Measurements from ENCODE around the gene WDPCP.
A peak's percentile ranks its signal among the peaks of the same experiment; 100 is the strongest.
"Not testable (repeated sequence)": the region's sequence is repeated elsewhere in the genome, so short reads cannot be mapped to it uniquely, and the experiment has no call there.

WDPCP gene

DNA sequence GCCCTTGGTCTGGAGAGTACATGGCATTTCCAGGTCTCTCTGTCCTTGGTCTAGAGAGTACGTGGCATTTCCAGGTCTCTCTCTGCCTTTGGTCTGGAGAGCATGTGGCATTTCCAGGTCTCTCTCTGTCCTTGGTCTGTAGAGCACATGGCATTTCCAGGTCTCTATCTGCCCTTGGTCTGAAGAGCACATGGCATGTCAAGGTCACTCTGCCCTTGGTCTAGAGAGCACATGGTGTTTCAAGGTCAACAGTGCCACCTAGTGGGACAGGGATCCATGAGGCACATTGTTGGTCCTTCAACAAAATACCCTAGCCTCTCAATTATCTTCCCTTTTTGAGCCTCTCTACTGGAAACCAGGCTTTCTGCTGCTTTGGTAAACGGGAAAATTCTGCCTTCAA, 287.4 kb downstream of the WDPCP start:
- peaks cover 39% of the 10 kb centered on the region for H3K9me3 ChIP-seq (ENCODE audit: control insufficient read depth, low read length)
- no peaks in the 10 kb centered on the region for H3K4me1 ChIP-seq (ENCODE audit: control insufficient read depth, insufficient read depth, low read length)
- H3K4me3 ChIP-seq (ENCODE audit: low read length): peak overlapping the region; percentile 14
- no peak overlapping the region for H3K9ac ChIP-seq (ENCODE audit: low read length)
- no peaks in the 10 kb centered on the region for H3K27me3 ChIP-seq (replicated peaks; ENCODE audit: control insufficient read depth, insufficient read depth, low read length)
- no peaks in the 10 kb centered on the region for H3K36me3 ChIP-seq (ENCODE audit: control insufficient read depth, insufficient read depth, low read length, severe bottlenecking)
- DNase-seq (ENCODE audit: low read depth): no peak

DNA sequence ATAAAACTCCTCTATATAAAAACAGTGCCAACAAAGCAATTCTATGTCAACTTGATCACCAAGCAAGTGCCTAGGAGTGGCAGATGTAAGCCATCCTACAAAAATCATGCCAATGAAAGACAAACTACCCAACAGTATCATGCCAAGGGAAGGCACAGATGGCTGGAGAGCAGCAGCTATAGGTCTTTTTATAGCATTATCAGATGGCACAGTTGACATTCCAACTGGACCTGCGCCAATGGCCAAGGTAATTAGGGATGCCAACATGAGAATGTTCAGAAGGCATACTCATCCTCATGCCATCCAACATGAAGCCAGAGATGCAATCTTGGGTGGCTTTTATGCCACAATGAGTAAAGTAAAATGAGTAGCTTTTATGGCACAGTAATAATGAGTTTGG, 300.3 kb downstream of the WDPCP start:
- DNase-seq (ENCODE audit: low read depth): no peak
- Histone ChIP-seq H3K36me3 (ENCODE audit: control insufficient read depth, insufficient read depth, low read length, severe bottlenecking) (no peaks in the 10 kb centered on the region), H3K4me1 (ENCODE audit: control insufficient read depth, insufficient read depth, low read length) (no peaks in the 10 kb centered on the region), H3K9ac (ENCODE audit: low read length) (no peak overlapping the region), H3K27me3 (replicated peaks; ENCODE audit: control insufficient read depth, insufficient read depth, low read length) (no peaks in the 10 kb centered on the region), H3K4me3 (ENCODE audit: low read length) (no peak overlapping the region), H3K9me3 (ENCODE audit: control insufficient read depth, low read length) (peaks cover 10% of the 10 kb centered on the region)

DNA sequence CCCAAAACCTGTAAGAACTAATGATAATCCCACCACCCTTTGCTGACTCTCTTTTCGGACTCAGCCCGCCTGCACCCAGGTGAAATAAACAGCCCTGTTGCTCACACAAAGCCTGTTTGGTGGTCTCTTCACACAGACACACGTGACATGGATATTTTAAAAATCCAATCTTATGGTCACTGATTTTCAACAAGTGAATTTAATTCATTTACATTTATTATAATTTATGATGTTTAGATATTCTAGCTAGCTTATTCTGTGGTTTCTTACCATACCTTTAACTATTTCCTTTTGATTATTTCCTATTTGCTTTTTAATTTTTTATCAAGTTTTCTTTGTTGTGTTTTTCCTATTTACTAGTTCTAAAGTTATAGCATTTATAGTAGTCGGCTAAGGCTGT, 301.8 kb downstream of the WDPCP start:
- not testable (repeated sequence) for H3K27me3 ChIP-seq (replicated peaks; ENCODE audit: control insufficient read depth, insufficient read depth, low read length); H3K4me1 ChIP-seq (ENCODE audit: control insufficient read depth, insufficient read depth, low read length); H3K36me3 ChIP-seq (ENCODE audit: control insufficient read depth, insufficient read depth, low read length, severe bottlenecking); H3K9me3 ChIP-seq (ENCODE audit: control insufficient read depth, low read length); H3K4me3 ChIP-seq (ENCODE audit: low read length); DNase-seq (ENCODE audit: low read depth); H3K9ac ChIP-seq (ENCODE audit: low read length)

DNA sequence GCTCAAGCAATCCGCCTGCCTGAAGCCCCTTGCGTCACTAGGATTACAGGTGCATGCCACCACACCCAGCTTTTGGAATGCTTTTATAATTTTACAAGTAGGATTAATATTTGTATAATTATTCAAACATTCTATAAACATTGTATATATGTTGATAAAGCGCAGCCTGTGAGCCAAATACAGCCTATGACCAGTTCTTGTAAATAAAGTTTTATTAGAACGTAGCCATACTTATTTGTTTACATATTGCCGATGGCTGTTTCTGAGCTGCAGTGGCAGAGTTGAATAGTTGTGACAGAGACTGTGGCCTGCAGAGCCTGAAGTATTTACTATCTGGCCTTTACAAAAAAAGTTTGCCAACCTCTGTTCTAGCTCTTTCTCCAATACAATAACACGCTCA, 305.0 kb downstream of the WDPCP start:
- H3K4me3 ChIP-seq (ENCODE audit: low read length): no peak overlapping the region
- H3K36me3 ChIP-seq (ENCODE audit: control insufficient read depth, insufficient read depth, low read length, severe bottlenecking): no peaks in the 10 kb centered on the region
- no peaks in the 10 kb centered on the region for H3K4me1 ChIP-seq (ENCODE audit: control insufficient read depth, insufficient read depth, low read length)
- H3K9ac ChIP-seq (ENCODE audit: low read length): no peak overlapping the region
- no peaks in the 10 kb centered on the region for H3K27me3 ChIP-seq (replicated peaks; ENCODE audit: control insufficient read depth, insufficient read depth, low read length)
- DNase-seq (ENCODE audit: low read depth): no peak
- peaks cover 23% of the 10 kb centered on the region for H3K9me3 ChIP-seq (ENCODE audit: control insufficient read depth, low read length)

DNA sequence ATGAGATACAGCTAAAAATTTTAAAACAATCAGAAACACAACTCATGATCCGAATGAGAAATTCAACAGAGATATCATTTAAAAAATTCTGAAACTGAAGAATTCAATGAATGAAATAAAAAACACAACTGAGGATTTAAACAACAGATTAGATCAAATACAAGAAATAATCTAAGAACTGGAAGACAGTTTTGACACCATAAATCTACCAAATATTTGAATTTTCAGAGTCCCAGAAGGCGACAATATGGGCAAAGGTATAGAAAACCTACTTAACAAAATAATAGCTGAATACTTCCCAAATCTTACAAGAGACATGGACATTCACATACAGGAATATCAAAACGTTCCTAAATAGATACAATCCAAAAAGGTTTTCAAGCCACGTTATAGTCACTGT, 315.7 kb downstream of the WDPCP start:
- Histone ChIP-seq H3K4me1 (ENCODE audit: control insufficient read depth, insufficient read depth, low read length) (peaks cover 6% of the 10 kb centered on the region), H3K36me3 (ENCODE audit: control insufficient read depth, insufficient read depth, low read length, severe bottlenecking) (no peaks in the 10 kb centered on the region), H3K27me3 (replicated peaks; ENCODE audit: control insufficient read depth, insufficient read depth, low read length) (no peaks in the 10 kb centered on the region), H3K4me3 (ENCODE audit: low read length) (no peak overlapping the region), H3K9ac (ENCODE audit: low read length) (no peak overlapping the region), H3K9me3 (ENCODE audit: control insufficient read depth, low read length) (peaks cover 23% of the 10 kb centered on the region)
- no peak for DNase-seq (ENCODE audit: low read depth)

DNA sequence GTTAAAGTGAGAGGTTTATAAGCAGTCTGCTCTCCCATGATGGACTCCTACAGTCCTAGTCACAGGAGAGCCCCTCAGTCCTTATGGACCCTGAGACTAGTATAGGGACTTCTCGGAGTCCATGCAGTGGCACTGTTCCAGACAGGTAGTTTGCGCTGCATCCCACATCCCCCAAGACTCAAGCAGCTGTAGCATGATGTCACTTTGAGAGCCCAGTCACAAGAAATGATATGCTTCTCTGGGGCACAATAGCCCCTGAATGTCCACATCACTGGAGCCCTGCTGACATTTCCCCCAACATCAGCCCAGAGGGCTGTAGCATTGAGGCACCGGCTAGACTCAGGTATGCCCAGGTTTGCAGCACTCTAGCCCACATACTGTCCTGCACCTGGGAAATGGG, 317.6 kb downstream of the WDPCP start:
- no peaks in the 10 kb centered on the region for H3K36me3 ChIP-seq (ENCODE audit: control insufficient read depth, insufficient read depth, low read length, severe bottlenecking)
- H3K9me3 ChIP-seq (ENCODE audit: control insufficient read depth, low read length): peaks cover 23% of the 10 kb centered on the region

DNA sequence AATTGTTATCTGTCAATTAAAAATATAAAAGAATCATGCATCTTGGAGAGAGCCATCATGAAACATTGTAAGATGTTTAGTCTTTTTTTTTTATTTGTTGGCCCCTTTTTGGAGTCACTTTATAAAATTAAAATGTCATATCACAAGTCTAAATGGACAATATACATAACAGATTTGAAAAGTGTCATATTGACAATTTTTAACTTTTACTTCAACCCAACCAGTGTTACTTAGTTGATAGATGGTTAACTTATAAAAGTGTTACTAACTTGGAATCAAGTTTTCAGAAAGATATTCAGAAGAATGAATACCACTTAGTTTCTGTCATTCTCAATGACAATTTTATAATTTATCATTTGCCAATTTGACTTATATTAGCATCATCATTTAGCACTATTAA, 319.3 kb downstream of the WDPCP start:
- H3K4me3 ChIP-seq (ENCODE audit: low read length): no peak overlapping the region
- H3K4me1 ChIP-seq (ENCODE audit: control insufficient read depth, insufficient read depth, low read length): peaks cover 6% of the 10 kb centered on the region
- no peak for DNase-seq (ENCODE audit: low read depth)
- no peaks in the 10 kb centered on the region for H3K36me3 ChIP-seq (ENCODE audit: control insufficient read depth, insufficient read depth, low read length, severe bottlenecking)
- peaks cover 22% of the 10 kb centered on the region for H3K9me3 ChIP-seq (ENCODE audit: control insufficient read depth, low read length)
- no peaks in the 10 kb centered on the region for H3K27me3 ChIP-seq (replicated peaks; ENCODE audit: control insufficient read depth, insufficient read depth, low read length)
- H3K9ac ChIP-seq (ENCODE audit: low read length): no peak overlapping the region

More for the DNA sequence above, 317.6 kb downstream of the WDPCP start:
- Histone ChIP-seq H3K9ac (ENCODE audit: low read length) (no peak overlapping the region), H3K27me3 (replicated peaks; ENCODE audit: control insufficient read depth, insufficient read depth, low read length) (no peaks in the 10 kb centered on the region), H3K4me1 (ENCODE audit: control insufficient read depth, insufficient read depth, low read length) (peaks cover 6% of the 10 kb centered on the region), H3K4me3 (ENCODE audit: low read length) (no peak overlapping the region)
- no peak for DNase-seq (ENCODE audit: low read depth)

DNA sequence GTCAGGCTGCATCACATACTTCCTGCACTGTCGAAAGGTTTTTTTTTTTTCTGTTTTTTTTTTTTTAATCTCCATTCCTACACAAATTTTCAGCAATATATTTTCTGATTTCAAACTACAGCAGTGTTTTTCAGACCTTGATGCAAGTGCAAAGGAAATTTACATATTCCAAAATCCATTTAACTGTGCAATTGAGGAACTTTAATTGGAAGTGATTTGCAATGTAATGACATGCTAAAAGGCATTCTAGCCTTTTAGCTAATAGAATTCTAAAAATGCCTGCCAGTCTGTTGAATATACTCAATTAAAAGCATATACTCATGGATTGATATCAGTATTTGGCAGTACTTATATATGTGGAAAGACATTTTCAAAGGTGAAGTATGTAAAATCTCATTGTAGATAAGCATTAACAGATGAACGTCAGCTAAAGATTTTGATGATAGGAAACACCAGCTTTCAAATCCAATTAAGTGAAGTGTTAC, 327.1 kb downstream of the WDPCP start:
- Histone ChIP-seq H3K9ac (ENCODE audit: low read length) (no peak overlapping the region), H3K36me3 (ENCODE audit: control insufficient read depth, insufficient read depth, low read length, severe bottlenecking) (no peaks in the 10 kb centered on the region), H3K4me1 (ENCODE audit: control insufficient read depth, insufficient read depth, low read length) (peaks cover 19% of the 10 kb centered on the region), H3K27me3 (replicated peaks; ENCODE audit: control insufficient read depth, insufficient read depth, low read length) (no peaks in the 10 kb centered on the region), H3K9me3 (ENCODE audit: control insufficient read depth, low read length) (no peaks in the 10 kb centered on the region), H3K4me3 (ENCODE audit: low read length) (no peak overlapping the region)
- no peak for DNase-seq (ENCODE audit: low read depth)

DNA sequence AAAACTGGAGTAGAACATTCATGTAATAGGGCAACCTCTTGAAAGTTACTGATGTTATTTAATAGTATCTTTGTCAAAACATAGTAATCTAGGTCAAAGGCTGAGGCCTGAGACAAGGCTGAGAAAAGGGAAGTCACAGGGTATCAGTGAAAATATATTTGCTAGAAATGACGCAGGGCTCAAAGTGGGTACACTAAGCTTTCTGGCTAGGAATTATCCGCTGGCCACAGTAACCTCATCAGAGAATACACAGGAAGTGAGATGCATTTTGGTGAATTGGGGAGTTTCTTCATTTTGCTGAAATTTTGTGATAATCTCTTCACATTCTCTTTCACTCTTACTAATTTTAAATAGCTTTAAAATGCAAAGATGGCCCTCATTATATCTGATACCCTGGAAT, 330.8 kb downstream of the WDPCP start:
- no peaks in the 10 kb centered on the region for H3K27me3 ChIP-seq (replicated peaks; ENCODE audit: control insufficient read depth, insufficient read depth, low read length)
- no peaks in the 10 kb centered on the region for H3K9me3 ChIP-seq (ENCODE audit: control insufficient read depth, low read length)
- H3K36me3 ChIP-seq (ENCODE audit: control insufficient read depth, insufficient read depth, low read length, severe bottlenecking): no peaks in the 10 kb centered on the region
- no peak for DNase-seq (ENCODE audit: low read depth)
- no peak overlapping the region for H3K9ac ChIP-seq (ENCODE audit: low read length)
- H3K4me3 ChIP-seq (ENCODE audit: low read length): no peak overlapping the region
- peaks cover 19% of the 10 kb centered on the region for H3K4me1 ChIP-seq (ENCODE audit: control insufficient read depth, insufficient read depth, low read length)

DNA sequence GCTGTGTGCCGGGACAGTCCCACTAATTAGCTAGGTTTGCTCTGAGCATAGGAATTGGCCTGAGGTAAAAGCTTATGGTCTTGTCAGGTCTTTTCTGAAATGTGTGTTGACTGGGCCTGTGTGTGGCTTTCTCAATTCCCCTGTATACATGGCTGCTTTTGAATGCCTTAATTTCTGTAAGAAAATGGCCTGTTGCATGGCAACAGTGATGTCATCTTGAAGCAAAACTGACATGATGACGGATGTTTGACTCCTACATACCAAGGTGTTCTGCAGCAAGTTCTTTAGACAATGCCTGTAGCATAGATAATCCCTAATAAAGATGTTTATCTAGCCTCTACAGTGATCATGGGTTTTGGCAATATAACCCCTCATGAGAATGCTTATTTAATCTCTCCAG, 339.1 kb downstream of the WDPCP start:
- Histone ChIP-seq H3K36me3 (ENCODE audit: control insufficient read depth, insufficient read depth, low read length, severe bottlenecking) (no peaks in the 10 kb centered on the region), H3K4me1 (ENCODE audit: control insufficient read depth, insufficient read depth, low read length) (no peaks in the 10 kb centered on the region), H3K4me3 (ENCODE audit: low read length) (no peak overlapping the region), H3K9me3 (ENCODE audit: control insufficient read depth, low read length) (no peaks in the 10 kb centered on the region), H3K9ac (ENCODE audit: low read length) (no peak overlapping the region), H3K27me3 (replicated peaks; ENCODE audit: control insufficient read depth, insufficient read depth, low read length) (no peaks in the 10 kb centered on the region)
- DNase-seq (ENCODE audit: low read depth): no peak

DNA sequence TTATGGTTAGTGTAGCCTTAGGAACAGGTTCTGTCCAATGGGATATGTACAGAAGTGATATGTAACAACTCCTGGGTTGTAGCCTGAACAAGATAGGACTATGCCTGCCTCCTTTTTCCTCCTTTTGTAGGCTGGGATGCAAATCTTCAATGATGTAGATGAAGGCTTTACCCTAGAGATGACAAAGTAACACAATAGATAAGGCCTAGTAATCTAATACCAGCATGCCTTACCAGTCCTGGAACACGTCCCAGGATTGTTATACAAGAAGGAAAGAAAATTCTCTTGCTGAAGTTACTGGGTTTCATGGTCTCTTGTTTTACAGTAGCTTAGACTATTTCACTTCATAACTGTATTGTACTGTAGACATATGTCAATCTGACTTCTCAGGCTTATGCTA, 345.5 kb downstream of the WDPCP start:
- Histone ChIP-seq H3K36me3 (ENCODE audit: control insufficient read depth, insufficient read depth, low read length, severe bottlenecking) (no peaks in the 10 kb centered on the region), H3K9ac (ENCODE audit: low read length) (no peak overlapping the region), H3K4me3 (ENCODE audit: low read length) (no peak overlapping the region), H3K9me3 (ENCODE audit: control insufficient read depth, low read length) (no peaks in the 10 kb centered on the region), H3K4me1 (ENCODE audit: control insufficient read depth, insufficient read depth, low read length) (no peaks in the 10 kb centered on the region), H3K27me3 (replicated peaks; ENCODE audit: control insufficient read depth, insufficient read depth, low read length) (no peaks in the 10 kb centered on the region)
- peak; percentile 1 for DNase-seq (ENCODE audit: low read depth)

DNA sequence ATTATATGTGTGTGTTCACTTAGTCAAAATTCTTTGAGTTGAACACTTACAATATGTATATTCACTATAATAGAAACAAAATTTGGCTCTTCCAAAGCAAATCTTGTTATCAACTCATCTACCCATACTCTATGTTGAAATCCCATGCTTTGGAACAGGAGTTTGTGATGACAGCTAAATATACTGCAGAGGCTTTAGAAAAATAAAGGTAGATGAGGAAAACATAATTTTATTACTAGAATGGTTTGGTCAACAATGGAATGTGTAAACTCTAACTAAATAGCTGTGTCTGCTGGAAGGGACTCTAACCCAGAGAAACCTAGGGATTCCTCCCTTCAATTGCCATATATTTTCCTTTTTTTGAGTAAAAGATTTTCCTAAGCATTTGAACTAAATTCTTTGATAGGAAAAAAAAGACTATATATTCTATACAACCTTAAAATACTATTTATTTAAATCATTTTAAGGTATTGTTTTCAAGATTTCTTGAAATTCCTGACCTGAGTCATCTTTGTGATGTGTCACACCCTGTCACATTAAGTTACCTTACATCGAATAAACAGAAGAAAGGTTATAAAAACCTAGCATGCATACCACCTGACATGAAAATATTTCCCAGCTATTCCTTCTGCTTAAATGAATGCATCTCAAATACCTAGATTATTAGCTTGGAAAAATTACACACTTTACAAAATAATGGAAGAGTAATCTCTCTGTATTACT, 362.2 kb downstream of the WDPCP start:
- Histone ChIP-seq H3K4me3 (ENCODE audit: low read length) (no peak overlapping the region), H3K36me3 (ENCODE audit: control insufficient read depth, insufficient read depth, low read length, severe bottlenecking) (no peaks in the 10 kb centered on the region), H3K9ac (ENCODE audit: low read length) (no peak overlapping the region), H3K27me3 (replicated peaks; ENCODE audit: control insufficient read depth, insufficient read depth, low read length) (no peaks in the 10 kb centered on the region), H3K9me3 (ENCODE audit: control insufficient read depth, low read length) (no peaks in the 10 kb centered on the region), H3K4me1 (ENCODE audit: control insufficient read depth, insufficient read depth, low read length) (no peaks in the 10 kb centered on the region)
- peak; percentile 1 for DNase-seq (ENCODE audit: low read depth)

All from adipocyte (in vitro differentiated cells).